ENCODE measurements around the gene DEPP1. TPM values are rescaled to one million over a fixed set of nuclear protein-coding genes. Genes with fewer than 3 reads are reported as not detected.

The DEPP1 gene
- total and polyA plus RNA-seq, 2 of the 4 experiments (the other 2 are of a cell fraction) = 13.6 to 30.0 TPM

DNA sequence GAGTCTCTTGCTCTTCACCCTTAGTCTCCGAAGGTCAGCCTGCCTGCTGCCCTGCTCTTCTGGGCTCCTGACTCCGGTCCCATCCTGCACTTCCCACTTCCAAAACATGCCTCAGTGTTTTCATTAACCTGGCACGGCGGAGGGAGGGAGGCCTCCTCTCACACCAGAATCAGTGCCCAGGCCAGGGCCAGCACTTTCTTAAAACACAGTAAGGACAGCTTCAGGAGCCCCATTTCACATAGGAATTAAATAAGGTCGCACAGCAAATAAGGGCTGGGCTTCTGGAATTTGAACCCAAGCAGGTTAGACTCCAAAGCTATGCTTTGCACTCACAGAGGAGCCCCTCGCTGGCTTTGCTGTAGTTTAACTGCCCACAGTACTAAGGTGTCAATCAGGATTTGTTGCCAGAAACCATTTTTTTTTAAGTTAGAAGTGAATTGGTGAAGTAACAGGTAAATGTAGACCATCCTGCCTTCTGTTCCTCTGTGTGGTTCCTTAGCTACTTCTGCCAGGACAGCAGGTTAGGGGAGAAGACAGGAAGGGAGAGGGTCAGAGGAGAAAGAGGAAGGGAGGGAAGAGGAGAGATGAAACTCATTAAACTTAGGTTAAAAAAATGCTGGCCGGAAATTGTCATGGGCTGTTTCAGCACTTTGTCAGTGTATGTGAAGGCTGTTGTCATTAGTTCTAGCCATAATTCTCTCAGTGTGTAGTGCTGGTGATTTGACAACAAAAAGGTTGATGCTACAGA is 18.0 kb downstream of the DEPP1 start:
- Histone ChIP-seq H3K18ac (ENCODE audit: low read depth, low read length) (no peak overlapping the region), H3K27ac (ENCODE audit: insufficient read depth, low read length) (no peak overlapping the region), H2BK20ac (ENCODE audit: low read depth, low read length) (no peak overlapping the region), H3K23ac (ENCODE audit: low read depth, low read length) (peak overlapping the region; percentile 41; the same call in 1 of the 2 replicates), H3K9me3 (ENCODE audit: control insufficient read depth, insufficient read depth, low read length) (peaks cover 2% of the 10 kb centered on the region; the same call in 1 of the 2 replicates), H2BK120ac (ENCODE audit: low read depth, low read length) (no peak overlapping the region), H3K27me3 (ENCODE audit: control insufficient read depth, insufficient read depth, low read length) (no peaks in the 10 kb centered on the region), H4K8ac (ENCODE audit: low read depth in 2 of 2, low read length in 2 of 2) (peak overlapping the region in 1 of 2 experiments; percentile 2; a peak in 1 of 4 replicates), H4K91ac (ENCODE audit: insufficient read depth, low read depth, low read length) (no peak overlapping the region), H3K4ac (ENCODE audit: low read depth, low read length) (peak overlapping the region; percentile 15; the same call in 1 of the 2 replicates), H2AK9ac (replicated peaks; ENCODE audit: low read depth, low read length, poor library complexity) (peak overlapping the region; percentile 70), H4K5ac (ENCODE audit: low read depth, low read length) (no peak overlapping the region), H2BK15ac (ENCODE audit: low read depth, low read length) (no peak overlapping the region), H3K9me1 (ENCODE audit: insufficient read depth, low read length) (peaks cover 11% of the 10 kb centered on the region), H3K4me3 (ENCODE audit: insufficient read depth, low read depth, low read length) (no peak overlapping the region; the same call in 1 of the 2 replicates), H3K4me2 (ENCODE audit: low read depth, low read length) (peak overlapping the region; percentile 97), H3K36me3 (ENCODE audit: control insufficient read depth, insufficient read depth, low read length) (peaks cover 7% of the 10 kb centered on the region; the same call in 1 of the 2 replicates), H3K14ac (replicated peaks; ENCODE audit: low read depth, low read length) (no peak overlapping the region), H2BK5ac (ENCODE audit: low read depth, low read length, poor library complexity, severe bottlenecking) (no peak overlapping the region), H3K9ac (ENCODE audit: low read depth, low read length) (peak overlapping the region; percentile 21), H4K20me1 (ENCODE audit: insufficient read depth, low read length) (no peaks in the 10 kb centered on the region), H3K79me1 (ENCODE audit: low read depth in 1 of 2, low read length in 2 of 2) (peaks cover 11 to 27% of the 10 kb centered on the region in 2 experiments; a peak in 3 of 4 replicates), H2AK5ac (ENCODE audit: low read depth, low read length) (no peak overlapping the region; the same call in 1 of the 2 replicates), H3K56ac (ENCODE audit: extremely low read depth, insufficient read depth, low read length) (no peak overlapping the region), H2AFZ (replicated peaks; ENCODE audit: low read length, poor library complexity) (peak overlapping the region; percentile 96), H3K4me1 (ENCODE audit: control insufficient read depth, insufficient read depth, low read length) (peaks cover 22% of the 10 kb centered on the region)
- TF ChIP-seq NFE2L2 (IDR thresholded peaks at IDR 0.05; ENCODE audit: low read depth, low read length) (no peak), BHLHE40 (IDR thresholded peaks at IDR 0.05; ENCODE audit: low read depth, low read length) (no peak), RFX5 (IDR thresholded peaks at IDR 0.05; ENCODE audit: low read depth, low read length) (no peak)
- TF ChIP-seq, protein P1, sequence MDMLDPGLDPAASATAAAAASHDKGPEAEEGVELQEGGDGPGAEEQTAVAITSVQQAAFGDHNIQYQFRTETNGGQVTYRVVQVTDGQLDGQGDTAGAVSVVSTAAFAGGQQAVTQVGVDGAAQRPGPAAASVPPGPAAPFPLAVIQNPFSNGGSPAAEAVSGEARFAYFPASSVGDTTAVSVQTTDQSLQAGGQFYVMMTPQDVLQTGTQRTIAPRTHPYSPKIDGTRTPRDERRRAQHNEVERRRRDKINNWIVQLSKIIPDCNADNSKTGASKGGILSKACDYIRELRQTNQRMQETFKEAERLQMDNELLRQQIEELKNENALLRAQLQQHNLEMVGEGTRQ (IDR thresholded peaks at IDR 0.05; ENCODE audit: low read depth, low read length) = no peak
- dilution Hi-C loops (cut with HindIII; ENCODE audit: low sequenced_read_pairs, unreplicated experiment) = no loop called here
- intact Hi-C loops (cut with micrococcal nuclease) = no loop called here
- in situ Hi-C loops (cut with MboI; ENCODE audit: low sequenced_read_pairs) = no loop called here
- no TSS peak for BruUV-seq (replicated peaks)
- ATAC-seq (ENCODE audit: low read depth) (no peak), DNase-seq (no peak)
- CTCF ChIA-PET = no interaction called here
- WGBS, 2 experiments (ENCODE audit: extremely low coverage in 2 of 2, insufficient read length in 1 of 2) = 71% methylated on average over 2 of the region's 7 CpGs; no CpG with 5 or more reads in 1 of the 2 experiments
- POLR2A ChIA-PET (ENCODE audit: unreplicated experiment) = no interaction called here

All from IMR-90 (cell line).